Measurements from ENCODE around the gene STMP1.

Gene STMP1

GRCh38 chr7:135704074-135704473 lies 41.8 kb downstream of the STMP1 start:
- no peak for DNase-seq

GRCh38 chr7:135704698-135705097 lies 42.4 kb downstream of the STMP1 start:
- DNase-seq, result no peak

- DNase-seq, result no peak
These were observed 43.9 kb downstream of the STMP1 start for GRCh38 chr7:135706038-135706742.

- no peak for DNase-seq
These were observed 44.7 kb downstream of the STMP1 start for GRCh38 chr7:135706858-135707569.

GRCh38 chr7:135707570-135707966 lies 45.3 kb downstream of the STMP1 start:
- no peak for DNase-seq

GRCh38 chr7:135708041-135708440 lies 45.7 kb downstream of the STMP1 start:
- DNase-seq, result no peak

GRCh38 chr7:135709508-135709907 lies 47.2 kb downstream of the STMP1 start:
- DNase-seq, result no peak

GRCh38 chr7:135710417-135711138 lies 48.3 kb downstream of the STMP1 start:
- DNase-seq, result no peak

GRCh38 chr7:135711139-135711469 lies 48.8 kb downstream of the STMP1 start:
- DNase-seq, result no peak

GRCh38 chr7:135712182-135712782 lies 50.0 kb downstream of the STMP1 start:
- no peak for DNase-seq

GRCh38 chr7:135712796-135713195 lies 50.5 kb downstream of the STMP1 start:
- DNase-seq, result no peak

- DNase-seq, result no peak
These were observed 51.6 kb downstream of the STMP1 start for GRCh38 chr7:135713836-135714470.

- DNase-seq, result no peak
These were observed 52.3 kb downstream of the STMP1 start for GRCh38 chr7:135714534-135715009.

GRCh38 chr7:135715055-135715522 lies 52.8 kb downstream of the STMP1 start:
- no peak for DNase-seq

GRCh38 chr7:135715673-135716072 lies 53.4 kb downstream of the STMP1 start:
- no peak for DNase-seq

GRCh38 chr7:135716677-135717238 lies 54.4 kb downstream of the STMP1 start:
- DNase-seq, result no peak

- no peak for DNase-seq
These were observed 55.4 kb downstream of the STMP1 start for GRCh38 chr7:135717693-135718092.

- no peak for DNase-seq
These were observed 55.9 kb downstream of the STMP1 start for GRCh38 chr7:135718219-135718618.

- no peak for DNase-seq
These were observed 56.6 kb downstream of the STMP1 start for GRCh38 chr7:135718794-135719437.

GRCh38 chr7:135719688-135720087 lies 57.4 kb downstream of the STMP1 start:
- no peak for DNase-seq

GRCh38 chr7:135721198-135721820 lies 59.0 kb downstream of the STMP1 start:
- no peak for DNase-seq
